SK-N-SH (cell line): ENCODE results near the gene SPA17. TPM values are rescaled to one million over a fixed set of nuclear protein-coding genes. Genes with fewer than 3 reads are reported as not detected.

Experiments used
- CTCF ChIA-PET: fragments of 300-600, 350-600 bp; formaldehyde crosslinking; extraction: SDS; loops from one replicate; lab custom pipeline; 2021; lab: Yijun Ruan, JAX
- POLR2A ChIA-PET: fragments of 350-600 bp; sonication (Branson Sonifier 250); formaldehyde crosslinking; extraction: SDS; loops from one replicate; lab custom pipeline; 2020; ENCODE audit warnings: antibody characterized with exemption, inconsistent platforms; lab: Yijun Ruan, JAX
- DNase-seq: peaks from one replicate; pipeline ENCODE4 v3.0.0; 2012
- H2AFZ ChIP-seq: fragments of 200-600 bp; sonication (generic); 2 replicates; pipeline ENCODE4 v1.8.1; 2016; ENCODE audit warnings: antibody characterized with exemption, mild to moderate bottlenecking, low read depth
- H3F3A ChIP-seq: fragments of 200-600 bp; sonication (generic); replicated peaks from 2 replicates; pipeline ENCODE3; 2016; ENCODE audit warnings: antibody characterized with exemption, mild to moderate bottlenecking; ENCODE audit not compliant: insufficient read depth
- H3K27ac ChIP-seq, 2 experiments: fragments of 200-500 bp in 1 of 2; fragments of 200-600 bp in 1 of 2; sonication (Bioruptor generic) in 1 of 2; sonication (generic), shearing (Covaris generic) in 1 of 2; 2 replicates each; pipeline versions ENCODE4 v1.5.1 to v1.6.1; 2014 to 2016; ENCODE audit warnings: low read depth in 2 of 2, inconsistent platforms in 1 of 2, low read length in 1 of 2, mild to moderate bottlenecking in 1 of 2, mixed read lengths in 1 of 2
- H3K27me3 ChIP-seq: fragments of 200-600 bp; sonication (generic), shearing (Covaris generic); 2 replicates; pipeline ENCODE4 v1.6.1; 2016; ENCODE audit warnings: mixed run types; ENCODE audit not compliant: insufficient read depth
- H3K36me3 ChIP-seq, 2 experiments: fragments of 200-500 bp in 1 of 2; fragments of 200-600 bp in 1 of 2; sonication (Bioruptor generic) in 1 of 2; sonication (generic) in 1 of 2; replicated peaks in 1 of 2; 2 replicates each; pipeline versions ENCODE3 to v1.5.1; 2014 to 2016; ENCODE audit warnings: low read length in 1 of 2, mild to moderate bottlenecking in 1 of 2; ENCODE audit not compliant: insufficient read depth in 2 of 2, control insufficient read depth in 1 of 2
- H3K4me1 ChIP-seq, 2 experiments: fragments of 200-500 bp in 1 of 2; fragments of 200-600 bp in 1 of 2; sonication (Bioruptor generic) in 1 of 2; sonication (generic), shearing (Covaris generic) in 1 of 2; 2 replicates each; pipeline versions ENCODE4 v1.5.1 to v1.6.1; 2014 to 2016; ENCODE audit warnings: low read depth in 1 of 2, low read length in 1 of 2, mixed run types in 1 of 2; ENCODE audit not compliant: insufficient read depth in 2 of 2, control insufficient read depth in 1 of 2
- H3K4me2 ChIP-seq: fragments of 200-600 bp; sonication (generic), shearing (Covaris generic); 2 replicates; pipeline ENCODE4 v1.6.1; 2017; ENCODE audit warnings: mixed run types
- H3K4me3 ChIP-seq, 2 experiments: fragments of 200-500 bp in 1 of 2; fragments of 200-600 bp in 1 of 2; sonication (Bioruptor generic) in 1 of 2; sonication (generic), shearing (Covaris generic) in 1 of 2; 2 replicates each; pipeline versions ENCODE4 v1.5.1 to v1.8.1; 2014 to 2016; ENCODE audit warnings: low read depth in 2 of 2, inconsistent platforms in 1 of 2, low read length in 1 of 2, mild to moderate bottlenecking in 1 of 2, mixed read lengths in 1 of 2, moderate library complexity in 1 of 2
- H3K79me2 ChIP-seq: fragments of 200-600 bp; sonication (generic); 2 replicates; pipeline ENCODE4 v1.8.1; 2017; ENCODE audit warnings: mild to moderate bottlenecking; ENCODE audit not compliant: insufficient read depth
- H3K9ac ChIP-seq: fragments of 200-600 bp; sonication (generic); 2 replicates; pipeline ENCODE4 v1.6.1; 2017; ENCODE audit warnings: mixed run types
- H3K9me2 ChIP-seq: fragments of 200-600 bp; sonication (generic); 2 replicates; pipeline ENCODE4 v1.6.1; 2017; ENCODE audit warnings: mixed run types
- H3K9me3 ChIP-seq: fragments of 200-600 bp; sonication (generic); 2 replicates; pipeline ENCODE4 v1.6.1; 2017; ENCODE audit warnings: mixed run types, mild to moderate bottlenecking, moderate library complexity
- H4K20me1 ChIP-seq: fragments of 200-600 bp; sonication (generic); 2 replicates; pipeline ENCODE4 v1.6.1; 2017; ENCODE audit warnings: mild to moderate bottlenecking, mixed run types; ENCODE audit not compliant: insufficient read depth
- CHD2 ChIP-seq: fragments of 150-350 bp; IDR thresholded peaks from 2 replicates; pipeline ENCODE4 v1.6.1; 2018; ENCODE audit warnings: low read length; ENCODE audit not compliant: partially characterized antibody
- FOSL2 ChIP-seq: IDR thresholded peaks from 2 replicates; pipeline ENCODE4 v1.4.0; 2012; ENCODE audit warnings: low read depth, mild to moderate bottlenecking, moderate library complexity, borderline replicate concordance
- FOXM1 ChIP-seq: IDR thresholded peaks from 2 replicates; pipeline ENCODE4 v1.4.0; 2012; ENCODE audit warnings: low read depth, mild to moderate bottlenecking
- GABPA ChIP-seq: IDR thresholded peaks from 2 replicates; pipeline ENCODE4 v1.4.0; 2012; ENCODE audit warnings: low read depth, mild to moderate bottlenecking
- GATA2 ChIP-seq: sonication (generic); formaldehyde crosslinking; IDR thresholded peaks from 2 replicates; pipeline ENCODE4 v1.5.0; 2020; ENCODE audit warnings: mild to moderate bottlenecking, missing genetic modification reagents
- MEF2A ChIP-seq: IDR thresholded peaks from 2 replicates; pipeline ENCODE4 v1.4.0; 2012; ENCODE audit warnings: low read depth, borderline replicate concordance
- NFIC ChIP-seq: IDR thresholded peaks from 2 replicates; pipeline ENCODE4 v1.4.0; 2012; ENCODE audit warnings: borderline replicate concordance
- NRF1 ChIP-seq: IDR thresholded peaks from 2 replicates; pipeline ENCODE4 v1.6.1; 2012; ENCODE audit warnings: low read depth, mild to moderate bottlenecking, low read length
- POLR2AphosphoS5 ChIP-seq: IDR thresholded peaks from 2 replicates; pipeline ENCODE4 v1.6.1; 2012; ENCODE audit warnings: low read depth, low read length
- RAD21 ChIP-seq: IDR thresholded peaks from 2 replicates; pipeline ENCODE4 v1.6.1; 2012; ENCODE audit warnings: mild to moderate bottlenecking, low read length
- RFX5 ChIP-seq: IDR thresholded peaks from 2 replicates; pipeline ENCODE4 v1.6.1; 2012; ENCODE audit warnings: mild to moderate bottlenecking, improper control_type of control experiment, low read length
- RXRA ChIP-seq: IDR thresholded peaks from 2 replicates; pipeline ENCODE4 v1.4.0; 2012; ENCODE audit warnings: low read depth, mild to moderate bottlenecking, borderline replicate concordance
- SMC3 ChIP-seq: IDR thresholded peaks from 2 replicates; pipeline ENCODE4 v1.6.1; 2012; ENCODE audit warnings: low read depth, low read length, improper control_type of control experiment
- TCF12 ChIP-seq: IDR thresholded peaks from 2 replicates; pipeline ENCODE4 v1.4.0; 2012
- WGBS: methylation state at CpG from one replicate; pipeline ENCODE4 v1.1.6; 2017; ENCODE audit warnings: low lambda C conversion rate; 5-methylcytosine and 5-hydroxymethylcytosine counted together
- polyA plus RNA-seq, 3 experiments: library from polyadenylated mRNA; depleted of rRNA; stranded (reverse); fragments of >200 nt; gene quantifications; 2 replicates each; pipeline ENCODE4 v1.2.3, GENCODE V29; 2012
- TF ChIP-seq, protein P1 (sequence below): IDR thresholded peaks from 2 replicates; pipeline ENCODE4 v1.4.0; 2012; ENCODE audit warnings: low read depth
- TF ChIP-seq, protein P2 (sequence below): IDR thresholded peaks from 2 replicates; pipeline ENCODE4 v1.4.0; 2012; ENCODE audit warnings: low read depth, borderline replicate concordance
- TF ChIP-seq, protein P3 (sequence below): IDR thresholded peaks from 2 replicates; pipeline ENCODE4 v1.4.0; 2012; ENCODE audit warnings: low read depth, borderline replicate concordance
- TF ChIP-seq, protein P4 (sequence below): fragments of 150-350 bp; IDR thresholded peaks from 2 replicates; pipeline ENCODE4 v1.6.1; 2016; ENCODE audit warnings: mild to moderate bottlenecking, low read depth, low read length
- TF ChIP-seq, protein P5 (sequence below): IDR thresholded peaks from 2 replicates; pipeline ENCODE4 v1.6.1; 2012; ENCODE audit warnings: mild to moderate bottlenecking, low read depth, low read length, moderate library complexity

SPA17 gene
- polyA plus RNA-seq, 1 of the 3 experiments (the other 2 are of a cell fraction) = 7.7 TPM

DNA sequence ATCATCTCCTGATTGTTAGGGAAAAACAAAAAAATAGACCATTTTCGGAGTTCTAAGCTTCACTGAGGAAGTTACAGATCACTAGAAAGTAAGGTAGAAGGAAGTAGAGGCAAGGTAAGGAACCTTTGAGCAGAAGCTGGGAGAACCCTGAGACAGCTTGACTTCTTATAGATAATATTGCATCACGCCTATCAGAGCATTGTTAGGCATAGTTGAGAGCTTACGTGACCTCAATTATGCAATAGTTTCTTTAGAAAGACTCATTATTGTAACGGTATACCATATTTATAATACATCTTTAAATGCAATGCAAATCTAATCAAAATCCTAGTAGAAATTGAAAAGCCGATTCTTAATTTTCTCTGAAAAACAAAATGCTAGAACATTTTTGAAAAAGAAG is 46.2 kb upstream of the SPA17 start:
- Histone ChIP-seq H3K4me3 (no peak overlapping the region), H3F3A (peaks cover 5% of the 10 kb centered on the region), H3K27me3 (no peaks in the 10 kb centered on the region), H3K27ac (no peak overlapping the region), H3K36me3 (peaks cover 65 to 79% of the 10 kb centered on the region in 2 experiments), H3K9me2 (no peaks in the 10 kb centered on the region), H3K9me3 (no peaks in the 10 kb centered on the region), H4K20me1 (peaks cover 23% of the 10 kb centered on the region; the same call in 1 of the 2 replicates), H3K4me1 (peaks cover 4 to 8% of the 10 kb centered on the region in 2 experiments; a peak in 3 of 4 replicates), H3K4me2 (no peak overlapping the region), H3K9ac (no peak overlapping the region), H2AFZ (no peak overlapping the region), H3K79me2 (peaks cover 45% of the 10 kb centered on the region)
- TF ChIP-seq GATA2 (CRISPR knock-in tag) = no peak
- TF ChIP-seq NRF1 = no peak
- no peak for TF ChIP-seq GABPA
- TF ChIP-seq, protein P1, sequence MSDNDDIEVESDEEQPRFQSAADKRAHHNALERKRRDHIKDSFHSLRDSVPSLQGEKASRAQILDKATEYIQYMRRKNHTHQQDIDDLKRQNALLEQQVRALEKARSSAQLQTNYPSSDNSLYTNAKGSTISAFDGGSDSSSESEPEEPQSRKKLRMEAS = no peak
- TF ChIP-seq, protein P2, sequence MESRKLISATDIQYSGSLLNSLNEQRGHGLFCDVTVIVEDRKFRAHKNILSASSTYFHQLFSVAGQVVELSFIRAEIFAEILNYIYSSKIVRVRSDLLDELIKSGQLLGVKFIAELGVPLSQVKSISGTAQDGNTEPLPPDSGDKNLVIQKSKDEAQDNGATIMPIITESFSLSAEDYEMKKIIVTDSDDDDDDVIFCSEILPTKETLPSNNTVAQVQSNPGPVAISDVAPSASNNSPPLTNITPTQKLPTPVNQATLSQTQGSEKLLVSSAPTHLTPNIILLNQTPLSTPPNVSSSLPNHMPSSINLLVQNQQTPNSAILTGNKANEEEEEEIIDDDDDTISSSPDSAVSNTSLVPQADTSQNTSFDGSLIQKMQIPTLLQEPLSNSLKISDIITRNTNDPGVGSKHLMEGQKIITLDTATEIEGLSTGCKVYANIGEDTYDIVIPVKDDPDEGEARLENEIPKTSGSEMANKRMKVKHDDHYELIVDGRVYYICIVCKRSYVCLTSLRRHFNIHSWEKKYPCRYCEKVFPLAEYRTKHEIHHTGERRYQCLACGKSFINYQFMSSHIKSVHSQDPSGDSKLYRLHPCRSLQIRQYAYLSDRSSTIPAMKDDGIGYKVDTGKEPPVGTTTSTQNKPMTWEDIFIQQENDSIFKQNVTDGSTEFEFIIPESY = no peak
- no peak for TF ChIP-seq NFIC
- TF ChIP-seq RXRA = no peak
- no peak for TF ChIP-seq MEF2A
- TF ChIP-seq, protein P3, sequence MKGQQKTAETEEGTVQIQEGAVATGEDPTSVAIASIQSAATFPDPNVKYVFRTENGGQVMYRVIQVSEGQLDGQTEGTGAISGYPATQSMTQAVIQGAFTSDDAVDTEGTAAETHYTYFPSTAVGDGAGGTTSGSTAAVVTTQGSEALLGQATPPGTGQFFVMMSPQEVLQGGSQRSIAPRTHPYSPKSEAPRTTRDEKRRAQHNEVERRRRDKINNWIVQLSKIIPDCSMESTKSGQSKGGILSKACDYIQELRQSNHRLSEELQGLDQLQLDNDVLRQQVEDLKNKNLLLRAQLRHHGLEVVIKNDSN = no peak
- TF ChIP-seq RAD21 = no peak
- TF ChIP-seq TCF12 = no peak
- TF ChIP-seq POLR2AphosphoS5 = no peak
- TF ChIP-seq, protein P4, sequence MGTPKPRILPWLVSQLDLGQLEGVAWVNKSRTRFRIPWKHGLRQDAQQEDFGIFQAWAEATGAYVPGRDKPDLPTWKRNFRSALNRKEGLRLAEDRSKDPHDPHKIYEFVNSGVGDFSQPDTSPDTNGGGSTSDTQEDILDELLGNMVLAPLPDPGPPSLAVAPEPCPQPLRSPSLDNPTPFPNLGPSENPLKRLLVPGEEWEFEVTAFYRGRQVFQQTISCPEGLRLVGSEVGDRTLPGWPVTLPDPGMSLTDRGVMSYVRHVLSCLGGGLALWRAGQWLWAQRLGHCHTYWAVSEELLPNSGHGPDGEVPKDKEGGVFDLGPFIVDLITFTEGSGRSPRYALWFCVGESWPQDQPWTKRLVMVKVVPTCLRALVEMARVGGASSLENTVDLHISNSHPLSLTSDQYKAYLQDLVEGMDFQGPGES = no peak
- no peak for TF ChIP-seq SMC3
- CTCF ChIA-PET = interaction anchor here (0.9 to 1.5 kb wide), 3 partner anchors 11 to 135 kb away, joined by 3 to 8 read pairs (median 4); no protein-coding TSS in a partner anchor
- DNase-seq = no peak
- POLR2A ChIA-PET = no interaction called here
- WGBS = 93% methylated on average over 5 of the region's 5 CpGs

DNA sequence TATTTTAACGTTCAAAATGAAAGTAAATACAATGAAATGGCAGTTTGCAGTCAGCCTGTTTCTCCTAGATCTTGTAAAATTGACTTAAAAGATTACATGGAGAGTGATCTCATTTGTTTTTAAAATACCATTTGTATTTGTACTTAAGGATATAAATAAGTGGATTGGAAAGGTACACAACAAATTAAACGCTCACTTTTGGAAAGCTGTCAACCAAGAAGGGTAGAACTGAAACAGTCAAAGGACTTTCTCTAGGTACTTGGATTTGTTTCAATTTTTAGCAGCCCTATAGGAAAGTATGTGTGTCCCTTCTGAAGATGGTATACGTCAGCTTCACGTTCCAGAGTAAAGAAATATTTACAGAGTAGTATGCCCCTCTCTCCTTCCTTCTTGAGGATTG is 43.7 kb upstream of the SPA17 start:
- POLR2A ChIA-PET = no interaction called here
- CTCF ChIA-PET = interaction anchor here (0.9 to 6.1 kb wide), 4 partner anchors 10 to 246 kb away, joined by 3 to 44 read pairs (median 4); no protein-coding TSS in a partner anchor
- no peak overlapping the region for H2AFZ ChIP-seq
- no peak overlapping the region for H3K4me3 ChIP-seq
- no peaks in the 10 kb centered on the region for H3K9me2 ChIP-seq
- DNase-seq = no peak
- no peak overlapping the region for H3K4me2 ChIP-seq
- no peaks in the 10 kb centered on the region for H3K9me3 ChIP-seq
- H3K9ac ChIP-seq = no peak overlapping the region
- H4K20me1 ChIP-seq = peaks cover 7% of the 10 kb centered on the region; the same call in 1 of the 2 replicates
- H3K4me1 ChIP-seq = no peaks in the 10 kb centered on the region; a peak in 1 of 4 replicates
- H3F3A ChIP-seq = peaks cover 5% of the 10 kb centered on the region
- 88% methylated on average over 4 of the region's 4 CpGs for WGBS
- H3K79me2 ChIP-seq = peaks cover 23% of the 10 kb centered on the region
- peaks cover 83 to 95% of the 10 kb centered on the region in 2 experiments for H3K36me3 ChIP-seq
- H3K27ac ChIP-seq = no peak overlapping the region
- no peaks in the 10 kb centered on the region for H3K27me3 ChIP-seq
- TF ChIP-seq, protein P5, sequence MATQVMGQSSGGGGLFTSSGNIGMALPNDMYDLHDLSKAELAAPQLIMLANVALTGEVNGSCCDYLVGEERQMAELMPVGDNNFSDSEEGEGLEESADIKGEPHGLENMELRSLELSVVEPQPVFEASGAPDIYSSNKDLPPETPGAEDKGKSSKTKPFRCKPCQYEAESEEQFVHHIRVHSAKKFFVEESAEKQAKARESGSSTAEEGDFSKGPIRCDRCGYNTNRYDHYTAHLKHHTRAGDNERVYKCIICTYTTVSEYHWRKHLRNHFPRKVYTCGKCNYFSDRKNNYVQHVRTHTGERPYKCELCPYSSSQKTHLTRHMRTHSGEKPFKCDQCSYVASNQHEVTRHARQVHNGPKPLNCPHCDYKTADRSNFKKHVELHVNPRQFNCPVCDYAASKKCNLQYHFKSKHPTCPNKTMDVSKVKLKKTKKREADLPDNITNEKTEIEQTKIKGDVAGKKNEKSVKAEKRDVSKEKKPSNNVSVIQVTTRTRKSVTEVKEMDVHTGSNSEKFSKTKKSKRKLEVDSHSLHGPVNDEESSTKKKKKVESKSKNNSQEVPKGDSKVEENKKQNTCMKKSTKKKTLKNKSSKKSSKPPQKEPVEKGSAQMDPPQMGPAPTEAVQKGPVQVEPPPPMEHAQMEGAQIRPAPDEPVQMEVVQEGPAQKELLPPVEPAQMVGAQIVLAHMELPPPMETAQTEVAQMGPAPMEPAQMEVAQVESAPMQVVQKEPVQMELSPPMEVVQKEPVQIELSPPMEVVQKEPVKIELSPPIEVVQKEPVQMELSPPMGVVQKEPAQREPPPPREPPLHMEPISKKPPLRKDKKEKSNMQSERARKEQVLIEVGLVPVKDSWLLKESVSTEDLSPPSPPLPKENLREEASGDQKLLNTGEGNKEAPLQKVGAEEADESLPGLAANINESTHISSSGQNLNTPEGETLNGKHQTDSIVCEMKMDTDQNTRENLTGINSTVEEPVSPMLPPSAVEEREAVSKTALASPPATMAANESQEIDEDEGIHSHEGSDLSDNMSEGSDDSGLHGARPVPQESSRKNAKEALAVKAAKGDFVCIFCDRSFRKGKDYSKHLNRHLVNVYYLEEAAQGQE = no peak
- TF ChIP-seq, protein P1 = no peak
- TF ChIP-seq GABPA (no peak), FOXM1 (no peak), RFX5 (no peak), FOSL2 (no peak), TCF12 (no peak), CHD2 (no peak)
- TF ChIP-seq, protein P4 = no peak
